Astrocyte (in vitro differentiated cells and primary cell): ENCODE results near the gene CCNF. TPM values are rescaled to one million over a fixed set of nuclear protein-coding genes. Genes with fewer than 3 reads are reported as not detected.

ENCODE experiments used
- DNase-seq: peaks from one replicate; pipeline ENCODE4 v3.0.0-alpha.2; 2010; ENCODE audit warnings: low read depth
- FAIRE-seq: peaks from 2 replicates; lab custom pipeline; 2011; peaks lifted over from hg19 to GRCh38; lab: Jason Lieb, UNC
- H2AFZ ChIP-seq: 2 replicates; pipeline ENCODE4 v1.6.0; 2012; ENCODE audit warnings: low read depth, low read length, inconsistent platforms
- H3K27ac ChIP-seq: 2 replicates; pipeline ENCODE4 v1.5.1; 2011; ENCODE audit warnings: low read depth, low read length, inconsistent platforms
- H3K27me3 ChIP-seq: 2 replicates; pipeline ENCODE4 v1.6.0; 2011; ENCODE audit warnings: low read length, inconsistent platforms; ENCODE audit not compliant: insufficient read depth
- H3K36me3 ChIP-seq: 2 replicates; pipeline ENCODE4 v1.5.1; 2011; ENCODE audit warnings: low read length, inconsistent platforms; ENCODE audit not compliant: insufficient read depth
- H3K4me1 ChIP-seq: 2 replicates; pipeline ENCODE4 v1.5.1; 2011; ENCODE audit warnings: low read length, inconsistent platforms; ENCODE audit not compliant: insufficient read depth
- H3K4me2 ChIP-seq: 2 replicates; pipeline ENCODE4 v1.6.0; 2012; ENCODE audit warnings: low read length, inconsistent platforms
- H3K4me3 ChIP-seq: 2 replicates; pipeline ENCODE4 v1.5.1; 2011; ENCODE audit warnings: low read depth, mild to moderate bottlenecking, low read length, inconsistent platforms; ENCODE audit not compliant: insufficient read depth
- H3K79me2 ChIP-seq: 2 replicates; pipeline ENCODE4 v1.6.0; 2012; ENCODE audit warnings: mild to moderate bottlenecking, low read length, inconsistent platforms; ENCODE audit not compliant: insufficient read depth
- H3K9ac ChIP-seq: 2 replicates; pipeline ENCODE4 v1.6.0; 2012; ENCODE audit warnings: mild to moderate bottlenecking, low read length, inconsistent platforms
- H3K9me3 ChIP-seq: 2 replicates; pipeline ENCODE4 v1.5.1; 2012; ENCODE audit warnings: low read depth, mild to moderate bottlenecking, low read length, inconsistent platforms; ENCODE audit not compliant: insufficient read depth
- H4K20me1 ChIP-seq: 2 replicates; pipeline ENCODE4 v1.6.0; 2012; ENCODE audit warnings: low read length, inconsistent platforms; ENCODE audit not compliant: insufficient read depth
- H3K27ac Mint-ChIP-seq: one replicate; pipeline ENCODE4 v1.8.0; 2021; ENCODE audit warnings: mild to moderate bottlenecking, mixed read lengths; ENCODE audit not compliant: unreplicated experiment
- H3K27me3 Mint-ChIP-seq: one replicate; pipeline ENCODE4 v1.8.0; 2021; ENCODE audit warnings: low read depth, mixed read lengths; ENCODE audit not compliant: unreplicated experiment
- H3K36me3 Mint-ChIP-seq: one replicate; pipeline ENCODE4 v1.8.0; 2021; ENCODE audit warnings: low read depth, mixed read lengths; ENCODE audit not compliant: unreplicated experiment
- H3K4me1 Mint-ChIP-seq: one replicate; pipeline ENCODE4 v1.8.0; 2021; ENCODE audit warnings: low read depth, mixed read lengths; ENCODE audit not compliant: unreplicated experiment
- H3K4me3 Mint-ChIP-seq: one replicate; pipeline ENCODE4 v1.8.0; 2021; ENCODE audit warnings: mild to moderate bottlenecking, moderate library complexity, mixed read lengths; ENCODE audit not compliant: unreplicated experiment
- H3K9me3 Mint-ChIP-seq: one replicate; pipeline ENCODE4 v1.8.0; 2021; ENCODE audit warnings: mild to moderate bottlenecking, mixed read lengths; ENCODE audit not compliant: unreplicated experiment
- EZH2 ChIP-seq: IDR thresholded peaks from 2 replicates; pipeline ENCODE4 v1.6.1; 2012; ENCODE audit warnings: mild to moderate bottlenecking, low read length, inconsistent platforms; ENCODE audit not compliant: insufficient read depth
- total RNA-seq: library from RNA; stranded (reverse); gene quantifications from 2 replicates; pipeline ENCODE4 v1.2.1, GENCODE V29; 2021
- TF ChIP-seq, protein P1 (sequence below): IDR thresholded peaks from 2 replicates; pipeline ENCODE4 v1.5.1; 2011; ENCODE audit warnings: low read depth, mild to moderate bottlenecking, inconsistent platforms, low read length, moderate library complexity; ENCODE audit not compliant: insufficient read depth

Gene CCNF
- total RNA-seq, 1 donor from 2014 or later = 6.4 TPM

GRCh38 chr16:2447920-2448583, 18.8 kb downstream of the CCNF start:
- H3K36me3 ChIP-seq = peaks cover 24% of the 10 kb centered on the region
- H3K4me1 ChIP-seq = peaks cover 4% of the 10 kb centered on the region
- Mint-ChIP-seq H3K4me3 (no peak overlapping the region), H3K9me3 (no peaks in the 10 kb centered on the region), H3K36me3 (peaks cover 8% of the 10 kb centered on the region), H3K27me3 (no peaks in the 10 kb centered on the region), H3K27ac (no peak overlapping the region), H3K4me1 (no peaks in the 10 kb centered on the region)
- H2AFZ ChIP-seq = no peak overlapping the region
- no peak overlapping the region for H3K9ac ChIP-seq
- no peak for FAIRE-seq
- H3K9me3 ChIP-seq = no peaks in the 10 kb centered on the region
- no peaks in the 10 kb centered on the region for H3K79me2 ChIP-seq
- TF ChIP-seq, protein P1, sequence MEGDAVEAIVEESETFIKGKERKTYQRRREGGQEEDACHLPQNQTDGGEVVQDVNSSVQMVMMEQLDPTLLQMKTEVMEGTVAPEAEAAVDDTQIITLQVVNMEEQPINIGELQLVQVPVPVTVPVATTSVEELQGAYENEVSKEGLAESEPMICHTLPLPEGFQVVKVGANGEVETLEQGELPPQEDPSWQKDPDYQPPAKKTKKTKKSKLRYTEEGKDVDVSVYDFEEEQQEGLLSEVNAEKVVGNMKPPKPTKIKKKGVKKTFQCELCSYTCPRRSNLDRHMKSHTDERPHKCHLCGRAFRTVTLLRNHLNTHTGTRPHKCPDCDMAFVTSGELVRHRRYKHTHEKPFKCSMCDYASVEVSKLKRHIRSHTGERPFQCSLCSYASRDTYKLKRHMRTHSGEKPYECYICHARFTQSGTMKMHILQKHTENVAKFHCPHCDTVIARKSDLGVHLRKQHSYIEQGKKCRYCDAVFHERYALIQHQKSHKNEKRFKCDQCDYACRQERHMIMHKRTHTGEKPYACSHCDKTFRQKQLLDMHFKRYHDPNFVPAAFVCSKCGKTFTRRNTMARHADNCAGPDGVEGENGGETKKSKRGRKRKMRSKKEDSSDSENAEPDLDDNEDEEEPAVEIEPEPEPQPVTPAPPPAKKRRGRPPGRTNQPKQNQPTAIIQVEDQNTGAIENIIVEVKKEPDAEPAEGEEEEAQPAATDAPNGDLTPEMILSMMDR = no peak
- TF ChIP-seq EZH2 = no peak
- H4K20me1 ChIP-seq = peaks cover 14% of the 10 kb centered on the region
- no peak for DNase-seq
- H3K27ac ChIP-seq = no peak overlapping the region
- H3K4me2 ChIP-seq = no peak overlapping the region
- no peaks in the 10 kb centered on the region for H3K27me3 ChIP-seq
- no peak overlapping the region for H3K4me3 ChIP-seq

- no peaks in the 10 kb centered on the region for H3K4me1 Mint-ChIP-seq
- DNase-seq = no peak
- no peak overlapping the region for H3K27ac Mint-ChIP-seq
- no peaks in the 10 kb centered on the region for H3K9me3 Mint-ChIP-seq
- peaks cover 4% of the 10 kb centered on the region for H3K4me1 ChIP-seq
- no peak for FAIRE-seq
- no peaks in the 10 kb centered on the region for H3K27me3 ChIP-seq
- H3K4me3 Mint-ChIP-seq = no peak overlapping the region
- no peak overlapping the region for H3K4me2 ChIP-seq
- H3K9me3 ChIP-seq = no peaks in the 10 kb centered on the region
- H2AFZ ChIP-seq = no peak overlapping the region
- no peaks in the 10 kb centered on the region for H3K27me3 Mint-ChIP-seq
- no peak overlapping the region for H3K4me3 ChIP-seq
- no peak for TF ChIP-seq EZH2
- TF ChIP-seq, protein P1 = no peak
- peaks cover 14% of the 10 kb centered on the region for H4K20me1 ChIP-seq
- H3K36me3 ChIP-seq = peaks cover 26% of the 10 kb centered on the region
- H3K36me3 Mint-ChIP-seq = peaks cover 14% of the 10 kb centered on the region
- no peak overlapping the region for H3K9ac ChIP-seq
- no peaks in the 10 kb centered on the region for H3K79me2 ChIP-seq
- no peak overlapping the region for H3K27ac ChIP-seq
Observed at GRCh38 chr16:2449118-2449517, 19.9 kb downstream of the CCNF start.

DNA sequence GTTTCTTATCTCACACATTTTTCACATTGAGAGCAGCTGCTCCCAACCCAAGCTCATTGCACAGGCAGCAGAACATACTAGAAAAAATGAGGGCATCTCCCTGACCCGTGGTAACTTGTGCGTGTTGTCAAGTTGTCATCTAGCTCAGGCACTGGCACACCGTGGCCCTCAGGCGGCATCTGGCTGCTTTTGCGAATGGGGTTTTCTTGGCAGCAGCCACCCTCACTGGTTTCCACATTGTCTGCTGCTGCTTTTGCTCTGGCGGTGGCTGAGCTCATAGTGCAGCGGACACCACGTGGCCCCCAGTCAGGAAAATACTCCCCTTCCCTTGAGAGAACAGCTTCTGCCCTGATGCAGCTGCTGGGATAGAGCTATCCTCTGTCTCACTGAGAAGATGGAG, 21.3 kb downstream of the CCNF start:
- Mint-ChIP-seq H3K27ac (no peak overlapping the region), H3K36me3 (peaks cover 14% of the 10 kb centered on the region), H3K4me3 (no peak overlapping the region), H3K4me1 (no peaks in the 10 kb centered on the region), H3K9me3 (no peaks in the 10 kb centered on the region), H3K27me3 (no peaks in the 10 kb centered on the region)
- Histone ChIP-seq H3K4me1 (peaks cover 4% of the 10 kb centered on the region), H4K20me1 (peaks cover 14% of the 10 kb centered on the region), H3K79me2 (no peaks in the 10 kb centered on the region), H3K36me3 (peaks cover 18% of the 10 kb centered on the region), H3K9me3 (no peaks in the 10 kb centered on the region), H3K4me2 (no peak overlapping the region), H3K27me3 (no peaks in the 10 kb centered on the region), H3K9ac (no peak overlapping the region), H2AFZ (no peak overlapping the region), H3K27ac (no peak overlapping the region), H3K4me3 (no peak overlapping the region)
- TF ChIP-seq, protein P1 = no peak
- TF ChIP-seq EZH2 = no peak
- FAIRE-seq (no peak), DNase-seq (no peak)
